T-helper 2 cell (primary cell): ENCODE data around the gene SOX21.

ENCODE experiments used
- DNase-seq, 5 experiments: peaks; one replicate each; pipeline versions ENCODE4 v3.0.0 to v3.0.0-alpha.2; 2012 to 2022

Gene SOX21

GRCh38 chr13:94674609-94675348 lies 37.6 kb downstream of the SOX21 start:
- DNase-seq, result peak in 3 of 5 experiments; percentile 18 to 49 (median 20)

DNA sequence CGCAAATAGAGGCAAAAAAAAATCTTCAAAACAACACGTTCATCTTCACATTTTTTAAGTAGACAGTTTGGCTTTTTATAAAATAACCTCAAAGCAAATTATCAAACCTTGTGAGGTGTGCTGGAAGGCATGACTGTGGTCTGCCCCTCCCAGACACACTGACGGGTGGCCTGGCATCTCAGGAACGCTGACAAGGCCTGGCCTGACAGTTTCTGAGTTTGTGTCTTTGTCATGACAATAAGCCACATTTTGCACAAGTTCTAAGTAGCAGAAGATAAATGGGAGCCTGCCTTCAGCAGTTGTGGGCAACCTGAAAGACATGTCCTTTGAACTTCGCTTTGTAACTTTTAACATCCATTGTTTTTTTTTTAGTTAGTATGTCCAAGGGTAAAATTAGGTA lies 38.5 kb downstream of the SOX21 start:
- no peak for DNase-seq

- no peak for DNase-seq
Measured at GRCh38 chr13:94672400-94672799, 39.9 kb downstream of the SOX21 start.

DNA sequence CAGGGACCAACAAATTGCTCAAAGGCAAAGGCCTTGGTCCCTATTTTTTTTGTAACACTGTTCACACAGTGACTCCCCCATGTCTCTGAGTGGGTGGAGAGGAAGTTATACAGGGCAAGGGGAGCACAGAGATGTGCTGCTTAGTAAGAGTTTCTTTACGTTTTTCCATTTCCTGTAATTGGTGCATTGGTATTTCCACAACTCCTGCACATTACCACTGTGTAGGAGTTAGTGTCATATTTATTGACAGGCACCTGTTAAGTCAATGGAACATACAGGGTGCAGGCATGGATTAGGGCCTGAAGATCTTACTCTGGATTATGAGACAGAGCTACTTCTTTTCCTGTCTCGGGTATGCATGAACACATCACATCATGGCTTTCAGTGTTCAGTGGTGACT lies 45.2 kb downstream of the SOX21 start:
- no peak for DNase-seq

GRCh38 chr13:94666065-94666464 lies 46.3 kb downstream of the SOX21 start:
- no peak for DNase-seq

DNA sequence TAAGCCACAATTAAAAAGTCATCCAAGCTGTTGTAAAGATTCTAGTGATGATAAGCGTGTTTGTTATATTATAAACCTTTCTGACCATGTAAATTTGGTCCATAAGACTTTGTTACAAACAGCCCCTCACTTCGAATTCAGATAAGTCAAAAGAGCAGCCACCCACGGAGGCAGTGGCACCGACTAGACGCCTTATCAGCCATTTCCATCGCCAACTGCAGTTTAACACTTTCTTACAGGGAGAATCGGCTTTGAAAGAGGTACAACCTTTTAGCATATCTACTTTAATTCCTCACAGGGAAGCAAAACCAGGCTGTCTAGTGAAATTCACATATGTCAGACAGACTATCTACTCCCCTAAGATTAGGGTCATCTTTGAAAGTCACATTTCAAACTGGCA lies 47.5 kb downstream of the SOX21 start:
- DNase-seq, result no peak

DNA sequence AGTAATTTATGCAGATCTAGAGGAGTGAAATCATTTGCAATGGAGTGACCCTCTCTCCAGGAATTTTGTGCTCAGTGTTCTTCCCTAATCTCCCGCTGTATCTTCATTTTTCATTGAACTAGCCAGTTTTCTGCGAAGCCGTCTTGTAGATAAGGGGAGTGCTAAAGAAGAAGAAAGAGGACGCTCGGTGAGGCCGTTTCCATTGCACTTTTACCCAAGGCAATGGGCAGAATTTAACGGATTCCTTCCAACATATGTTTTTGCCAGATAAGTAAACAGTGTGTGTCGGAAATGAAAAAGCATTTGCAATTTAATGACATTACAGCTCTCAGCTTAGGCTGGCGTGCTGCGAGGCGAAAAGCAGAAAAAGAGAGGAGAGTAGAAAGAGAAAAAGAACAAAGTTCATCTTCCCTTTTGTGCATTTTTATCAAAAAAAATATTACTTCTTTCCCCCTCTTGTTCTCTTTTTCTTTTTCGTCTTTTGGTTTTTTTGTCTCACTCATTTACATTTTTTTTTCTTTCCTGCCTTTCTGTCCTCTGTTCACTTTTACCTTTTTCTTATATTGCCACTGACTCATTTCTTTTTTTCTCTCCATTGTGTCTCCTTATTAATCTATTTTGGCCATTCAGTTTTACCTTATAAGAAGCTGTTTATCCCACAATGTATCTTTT lies 49.9 kb downstream of the SOX21 start:
- DNase-seq, result no peak

DNA sequence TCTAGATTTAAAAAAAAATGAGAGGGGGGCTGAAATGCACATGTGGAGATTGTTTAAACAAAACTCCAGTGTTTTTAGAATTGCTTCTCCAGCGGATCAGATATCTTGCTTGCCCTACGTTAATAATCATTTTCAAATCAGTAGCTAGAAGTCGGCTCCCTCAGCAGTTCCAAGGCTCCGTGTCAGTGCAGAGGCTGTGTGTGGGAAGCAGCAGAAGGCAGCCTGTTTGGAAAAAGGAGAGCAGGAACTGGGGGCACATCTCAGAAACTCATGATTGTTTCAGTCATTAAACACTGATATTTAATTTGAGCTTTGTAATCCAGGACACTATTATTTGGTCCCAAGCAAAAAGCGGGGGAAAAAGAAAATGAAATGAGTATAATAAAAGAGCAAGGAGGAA lies 50.9 kb downstream of the SOX21 start:
- DNase-seq, result no peak

- DNase-seq, result peak in 1 of 5 experiments; percentile 21
Measured at GRCh38 chr13:94660695-94661326, 51.5 kb downstream of the SOX21 start.
